Spleen (tissue), 7 donors: ENCODE measurements around the gene RBM7.

Experiments
- CTCF ChIP-seq, 11 experiments: fragments of 200-600 bp in 7 of 11; fragments of 450-650 bp in 4 of 11; sonication (generic) in 4 of 11; IDR thresholded peaks in 8 of 11; conservative IDR thresholded peaks in 3 of 11; 1 replicate in 7 of 11; 2 replicates in 4 of 11; pipeline versions ENCODE4 v1.4.0 to v1.8.0; 2016 to 2021; ENCODE audit warnings: antibody characterized with exemption in 11 of 11, inconsistent platforms in 4 of 11, mild to moderate bottlenecking in 1 of 11
- POLR2A ChIP-seq, 3 donors: fragments of 450-650 bp; IDR thresholded peaks; one replicate each; pipeline ENCODE4 v1.5.1; 2017; ENCODE audit warnings: antibody characterized with exemption in 3 of 3, mild to moderate bottlenecking in 1 of 3
- POLR2AphosphoS5 ChIP-seq, 3 donors: sonication (generic); formaldehyde crosslinking; IDR thresholded peaks; one replicate each; pipeline ENCODE4 v1.5.1; 2017; ENCODE audit warnings: antibody characterized with exemption in 3 of 3
- donor health status: DM: no; HTN: no; CAD: no; lungs with moderate emphysema.
- donor health status: DM: no; HTN: no; CAD: no.
- donor health status: DM: no; HTN: no; CAD: no.

DNA sequence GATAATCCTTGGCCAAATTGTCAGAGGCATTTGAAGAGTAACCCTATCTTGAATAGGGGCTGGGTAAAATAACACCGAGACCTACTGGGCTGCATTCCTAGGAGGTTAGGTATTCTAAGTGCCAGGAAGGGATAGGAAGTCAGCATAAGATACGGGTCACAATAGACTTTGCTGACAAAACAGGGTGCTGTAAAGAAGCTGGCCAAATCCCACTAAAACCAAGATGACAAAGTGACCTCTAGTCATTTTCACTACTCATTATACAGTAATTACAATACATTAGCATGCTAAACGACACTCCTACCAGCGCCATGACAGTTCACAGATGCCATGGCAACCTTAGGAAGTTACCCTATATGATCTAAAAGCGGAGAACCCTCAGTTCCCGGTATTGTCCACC is 37.8 kb downstream of the RBM7 start:
- TF ChIP-seq POLR2A (IDR thresholded peaks at IDR 0.05) (no peak), CTCF (IDR thresholded peaks at IDR 0.05 in 8 of 11, conservative IDR thresholded peaks at IDR 0.05 in 3 of 11) (no peak), POLR2AphosphoS5 (IDR thresholded peaks at IDR 0.05) (no peak)
